ENCODE measurements around the gene LYPLA2.

Gene LYPLA2

DNA sequence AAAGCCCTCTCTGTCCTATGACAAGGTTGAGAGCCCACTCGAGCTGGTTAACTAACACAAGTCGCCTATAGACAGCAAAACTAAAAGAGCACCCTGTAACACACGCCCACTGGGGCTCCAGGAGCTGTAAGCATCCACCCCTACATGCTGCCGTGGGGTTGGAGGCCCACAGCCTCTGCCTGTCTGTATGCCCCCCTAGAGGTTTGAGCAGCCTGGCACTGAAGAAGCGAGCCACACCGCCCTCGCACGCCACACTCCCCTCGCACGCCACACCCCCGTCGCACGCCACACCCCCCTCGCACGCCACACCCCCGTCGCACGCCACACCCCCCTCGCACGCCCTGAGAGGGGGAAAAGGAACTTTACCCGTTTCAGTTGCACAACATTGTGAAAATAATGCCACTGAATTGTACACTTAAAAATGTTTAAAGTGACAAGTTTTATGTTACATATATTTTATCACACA lies 47.5 kb downstream of the LYPLA2 start:
- no peak for DNase-seq

DNA sequence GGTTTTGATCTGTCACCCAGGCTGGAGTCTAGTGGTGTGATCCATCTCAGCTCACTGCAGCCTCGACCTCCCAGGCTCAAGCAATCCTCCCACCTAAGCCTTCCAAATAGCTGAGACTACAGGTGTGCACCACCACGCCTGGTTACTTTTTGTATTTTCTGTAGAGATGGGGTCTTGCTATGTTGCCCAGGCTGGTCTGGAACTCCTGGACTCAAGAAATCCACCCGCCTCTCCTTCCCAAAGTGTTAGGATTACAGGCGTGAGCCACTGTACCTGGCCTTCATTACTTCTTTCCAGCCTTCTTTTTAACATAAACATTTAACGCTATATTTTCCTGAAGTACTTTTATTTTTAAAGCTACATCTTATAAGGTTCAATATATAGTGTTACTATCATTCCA lies 52.7 kb downstream of the LYPLA2 start:
- no peak for DNase-seq
